ENCODE measurements around the gene FLNA. TPM values are rescaled to one million over a fixed set of nuclear protein-coding genes. Genes with fewer than 3 reads are reported as not detected.

FLNA gene
- total RNA-seq, 4 donors from 2014 or later: 462 to 1,045 (median 723) TPM

- no peak for TF ChIP-seq CTCF (IDR thresholded peaks at IDR 0.05; ENCODE audit: low read depth)
Measured at GRCh38 chrX:154334496-154334895, 39.9 kb downstream of the FLNA start.

GRCh38 chrX:154333837-154334271 lies 40.6 kb downstream of the FLNA start:
- TF ChIP-seq CTCF (IDR thresholded peaks at IDR 0.05; ENCODE audit: low read depth): no peak

DNA sequence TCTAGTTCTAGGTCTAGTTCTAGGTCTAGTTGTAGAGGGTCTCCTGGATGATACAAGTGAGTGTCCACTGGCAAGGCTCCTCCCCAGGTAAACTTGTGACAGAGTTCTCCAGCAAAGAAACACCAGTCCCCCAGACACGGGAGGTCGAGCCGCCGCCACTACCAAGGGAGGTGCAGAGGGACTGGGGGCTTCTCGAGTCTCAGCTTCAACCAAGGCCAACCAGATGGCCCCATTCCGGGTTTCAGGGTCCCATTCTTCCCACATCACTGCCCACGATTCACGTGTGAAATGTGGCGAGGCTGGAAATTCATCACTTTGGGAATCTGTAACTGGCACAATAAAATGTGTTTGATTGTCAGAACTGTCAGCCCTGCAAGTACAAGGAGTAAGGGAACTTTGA lies 41.3 kb downstream of the FLNA start:
- no peak for TF ChIP-seq CTCF (IDR thresholded peaks at IDR 0.05; ENCODE audit: low read depth)

GRCh38 chrX:154332561-154332960 lies 41.9 kb downstream of the FLNA start:
- no peak for TF ChIP-seq CTCF (IDR thresholded peaks at IDR 0.05; ENCODE audit: low read depth)

GRCh38 chrX:154329294-154329693 lies 45.1 kb downstream of the FLNA start:
- no peak for TF ChIP-seq CTCF (IDR thresholded peaks at IDR 0.05; ENCODE audit: low read depth)

DNA sequence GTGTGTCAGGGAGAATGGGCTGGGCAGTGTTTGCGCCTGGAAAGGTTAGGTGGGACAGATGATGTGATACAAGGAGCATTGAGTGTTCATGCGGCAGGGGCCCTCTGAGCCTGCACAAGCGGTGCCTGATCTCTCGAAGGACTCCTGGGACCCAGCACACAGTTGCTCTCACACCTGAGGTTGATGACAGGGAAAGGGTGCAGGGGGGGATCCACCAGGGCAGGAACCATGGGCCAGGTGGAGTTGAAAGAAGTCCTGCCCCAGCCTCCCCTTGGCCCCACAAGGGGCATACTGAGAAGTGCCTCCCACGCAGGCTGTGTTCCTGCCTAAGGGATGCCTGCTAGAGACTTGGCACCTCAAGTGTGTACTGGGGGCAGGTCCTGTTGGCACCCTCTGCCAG lies 45.8 kb downstream of the FLNA start:
- TF ChIP-seq CTCF (IDR thresholded peaks at IDR 0.05; ENCODE audit: low read depth): no peak

GRCh38 chrX:154327038-154327820 lies 47.2 kb downstream of the FLNA start:
- TF ChIP-seq CTCF (IDR thresholded peaks at IDR 0.05; ENCODE audit: low read depth): no peak

All from subcutaneous adipose tissue (tissue), 4 donors.